ENCODE measurements around the gene ZNG1C.
"Not testable (repeated sequence)": the region's sequence is repeated elsewhere in the genome, so short reads cannot be mapped to it uniquely, and the experiment has no call there.

GRCh38 chr9:68324518-68324917 is 82.7 kb downstream of the ZNG1C start:
- not testable (repeated sequence) for TF ChIP-seq CTCF (IDR thresholded peaks at IDR 0.05; ENCODE audit: poor library complexity, severe bottlenecking); TAF1 (IDR thresholded peaks at IDR 0.05; ENCODE audit: low read depth); MXI1 (conservative IDR thresholded peaks at IDR 0.05; ENCODE audit: poor library complexity, severe bottlenecking); RAD21 (conservative IDR thresholded peaks at IDR 0.05); EP300 (conservative IDR thresholded peaks at IDR 0.05; ENCODE audit: poor library complexity, severe bottlenecking); EZH2 (IDR thresholded peaks at IDR 0.05; ENCODE audit: borderline replicate concordance, insufficient read depth, low read length, poor library complexity, severe bottlenecking); POLR2AphosphoS5 (IDR thresholded peaks at IDR 0.05); REST (IDR thresholded peaks at IDR 0.05; ENCODE audit: borderline replicate concordance)
